NCI-H187 treated with DMSO at 0.1 percent for 48 hours (cell line): ENCODE measurements around the gene TLR8.
"Not testable (repeated sequence)": the region's sequence is repeated elsewhere in the genome, so short reads cannot be mapped to it uniquely, and the experiment has no call there.

ENCODE experiments used
- DNase-seq: peaks from one replicate; lab custom pipeline; 2025; lab: John Stamatoyannopoulos, UW

The TLR8 gene

GRCh38 chrX:12946838-12947544 is 40.6 kb downstream of the TLR8 start:
- DNase-seq, result no peak

GRCh38 chrX:12947545-12948235 is 41.3 kb downstream of the TLR8 start:
- no peak for DNase-seq

GRCh38 chrX:12948495-12948894 is 42.1 kb downstream of the TLR8 start:
- no peak for DNase-seq

- DNase-seq, result no peak
These were observed 42.9 kb downstream of the TLR8 start for GRCh38 chrX:12949205-12949926.

- DNase-seq, result no peak
These were observed 43.7 kb downstream of the TLR8 start for GRCh38 chrX:12949927-12950656.

- no peak for DNase-seq
These were observed 44.6 kb downstream of the TLR8 start for GRCh38 chrX:12950851-12951594.

- no peak for DNase-seq
These were observed 45.2 kb downstream of the TLR8 start for GRCh38 chrX:12951595-12951975.

- DNase-seq, result no peak
These were observed 47.0 kb downstream of the TLR8 start for GRCh38 chrX:12953420-12953819.

- no peak for DNase-seq
These were observed 48.0 kb downstream of the TLR8 start for GRCh38 chrX:12954376-12954775.

- no peak for DNase-seq
These were observed 48.6 kb downstream of the TLR8 start for GRCh38 chrX:12954981-12955380.

GRCh38 chrX:12955882-12956703 is 49.7 kb downstream of the TLR8 start:
- DNase-seq, result no peak

- no peak for DNase-seq
These were observed 50.5 kb downstream of the TLR8 start for GRCh38 chrX:12956704-12957534.

- no peak for DNase-seq
These were observed 51.6 kb downstream of the TLR8 start for GRCh38 chrX:12958059-12958458.

GRCh38 chrX:12958461-12958860 is 52.0 kb downstream of the TLR8 start:
- DNase-seq, result no peak

GRCh38 chrX:12961196-12961718 is 54.8 kb downstream of the TLR8 start:
- DNase-seq, result no peak

GRCh38 chrX:12962041-12962504 is 55.7 kb downstream of the TLR8 start:
- no peak for DNase-seq

GRCh38 chrX:12963210-12963850 is 56.9 kb downstream of the TLR8 start:
- not testable (repeated sequence) for DNase-seq

- DNase-seq, result no peak
These were observed 58.9 kb downstream of the TLR8 start for GRCh38 chrX:12965131-12965940.
